PC-3 (cell line): ENCODE measurements around the gene TTF2.

Experiments
- CTCF ChIP-seq: fragments of 300-600 bp; sonication (generic); conservative IDR thresholded peaks from 2 replicates; pipeline ENCODE4 v1.5.1; 2017; ENCODE audit warnings: antibody characterized with exemption, low read depth, mild to moderate bottlenecking, low read length
- EZH2 ChIP-seq: fragments of 300-600 bp; sonication (generic); IDR thresholded peaks from one replicate; pipeline ENCODE4 v1.6.1; 2017; ENCODE audit warnings: antibody characterized with exemption, mild to moderate bottlenecking, low read length; ENCODE audit not compliant: unreplicated experiment

- no peak for TF ChIP-seq CTCF
- TF ChIP-seq EZH2 = no peak
Observed at GRCh38 chr1:117105722-117106121, 45.6 kb downstream of the TTF2 start.
